NCI-H2196 treated with DMSO at 0.1 percent for 48 hours (cell line): ENCODE results near the gene PTPN9.
"Not testable (repeated sequence)": the region's sequence is repeated elsewhere in the genome, so short reads cannot be mapped to it uniquely, and the experiment has no call there.

Experiments used
- DNase-seq: peaks from one replicate; lab custom pipeline; 2025; ENCODE audit not compliant: unreplicated experiment; lab: John Stamatoyannopoulos, UW

PTPN9 gene

GRCh38 chr15:75583701-75584100, 4.6 kb upstream of the PTPN9 start:
- DNase-seq = no peak

- DNase-seq = not testable (repeated sequence)
Observed at GRCh38 chr15:75582943-75583342, 3.8 kb upstream of the PTPN9 start.

- DNase-seq = no peak
Observed at GRCh38 chr15:75578173-75578947, 755 bp downstream of the PTPN9 start.

- DNase-seq = no peak
Observed at GRCh38 chr15:75577401-75578172, 1.5 kb downstream of the PTPN9 start.

- DNase-seq = no peak
Observed at GRCh38 chr15:75573648-75574384, 5.3 kb downstream of the PTPN9 start.

- no peak for DNase-seq
Observed at GRCh38 chr15:75570126-75570845, 8.8 kb downstream of the PTPN9 start.

GRCh38 chr15:75565062-75565970, 13.8 kb downstream of the PTPN9 start:
- DNase-seq = no peak

- DNase-seq = no peak
Observed at GRCh38 chr15:75561888-75562287, 17.2 kb downstream of the PTPN9 start.

GRCh38 chr15:75559360-75559759, 19.8 kb downstream of the PTPN9 start:
- not testable (repeated sequence) for DNase-seq

- DNase-seq = not testable (repeated sequence)
Observed at GRCh38 chr15:75558955-75559354, 20.2 kb downstream of the PTPN9 start.

- DNase-seq = no peak
Observed at GRCh38 chr15:75554717-75555116, 24.4 kb downstream of the PTPN9 start.

GRCh38 chr15:75553659-75554058, 25.5 kb downstream of the PTPN9 start:
- DNase-seq = no peak

GRCh38 chr15:75551091-75551490, 28.0 kb downstream of the PTPN9 start:
- DNase-seq = no peak

- no peak for DNase-seq
Observed at GRCh38 chr15:75545064-75545463, 34.1 kb downstream of the PTPN9 start.

GRCh38 chr15:75544359-75544758, 34.8 kb downstream of the PTPN9 start:
- no peak for DNase-seq

GRCh38 chr15:75542949-75543545, 36.1 kb downstream of the PTPN9 start:
- DNase-seq = not testable (repeated sequence)

GRCh38 chr15:75542386-75542797, 36.7 kb downstream of the PTPN9 start:
- DNase-seq = no peak

- DNase-seq = no peak
Observed at GRCh38 chr15:75538376-75538775, 40.7 kb downstream of the PTPN9 start.

- DNase-seq = no peak
Observed at GRCh38 chr15:75533945-75534344, 45.2 kb downstream of the PTPN9 start.
